Memory B cell (primary cell): Measurements from ENCODE around the gene TRAF5.

ENCODE experiments used
- ATAC-seq: fragments of 150-1000 bp; cut with Tn5 transposase; 2 replicates; pipeline ENCODE4 v1.10.0; 2021; ENCODE audit warnings: low read depth, mild to moderate bottlenecking, moderate library complexity
- DNase-seq, 2 donors: peaks; one replicate each; pipeline ENCODE4 v3.0.0; 2022; ENCODE audit warnings: low spot score in 2 of 2
- H3K27ac Mint-ChIP-seq: one replicate; pipeline ENCODE4 v1.8.0; 2022; ENCODE audit warnings: mild to moderate bottlenecking, moderate library complexity, mixed read lengths
- H3K27me3 Mint-ChIP-seq: one replicate; pipeline ENCODE4 v1.8.0; 2022; ENCODE audit warnings: mixed read lengths
- H3K36me3 Mint-ChIP-seq: one replicate; pipeline ENCODE4 v1.8.0; 2022; ENCODE audit warnings: mild to moderate bottlenecking, mixed read lengths
- H3K4me1 Mint-ChIP-seq: one replicate; pipeline ENCODE4 v1.8.0; 2022; ENCODE audit warnings: mixed read lengths
- H3K4me3 Mint-ChIP-seq: one replicate; pipeline ENCODE4 v1.8.0; 2022; ENCODE audit warnings: mild to moderate bottlenecking, moderate library complexity, mixed read lengths
- H3K9me3 Mint-ChIP-seq: one replicate; pipeline ENCODE4 v1.8.0; 2022; ENCODE audit warnings: mixed read lengths

The TRAF5 gene

GRCh38 chr1:211420389-211420788, 93.8 kb downstream of the TRAF5 start:
- Mint-ChIP-seq H3K4me1 (peaks cover 13% of the 10 kb centered on the region), H3K36me3 (peaks cover 3% of the 10 kb centered on the region), H3K27me3 (no peaks in the 10 kb centered on the region), H3K27ac (no peak overlapping the region), H3K9me3 (no peaks in the 10 kb centered on the region), H3K4me3 (no peak overlapping the region)
- DNase-seq, result no peak
- no peak for ATAC-seq

GRCh38 chr1:211420845-211421454, 94.3 kb downstream of the TRAF5 start:
- H3K36me3 Mint-ChIP-seq, result peaks cover 3% of the 10 kb centered on the region
- H3K4me3 Mint-ChIP-seq, result no peak overlapping the region
- DNase-seq, result no peak
- ATAC-seq, result no peak
- no peaks in the 10 kb centered on the region for H3K27me3 Mint-ChIP-seq
- peaks cover 10% of the 10 kb centered on the region for H3K4me1 Mint-ChIP-seq
- H3K27ac Mint-ChIP-seq, result no peak overlapping the region
- no peaks in the 10 kb centered on the region for H3K9me3 Mint-ChIP-seq

- DNase-seq (no peak), ATAC-seq (no peak)
- peaks cover 1% of the 10 kb centered on the region for H3K36me3 Mint-ChIP-seq
- no peak overlapping the region for H3K4me3 Mint-ChIP-seq
- H3K27ac Mint-ChIP-seq, result no peak overlapping the region
- no peaks in the 10 kb centered on the region for H3K27me3 Mint-ChIP-seq
- H3K9me3 Mint-ChIP-seq, result no peaks in the 10 kb centered on the region
- H3K4me1 Mint-ChIP-seq, result no peaks in the 10 kb centered on the region
These were observed 97.4 kb downstream of the TRAF5 start for GRCh38 chr1:211424018-211424417.
